GM12801 (cell line): ENCODE data around the gene CKAP5.

ENCODE experiments used
- TF ChIP-seq, protein P1 (sequence below): IDR thresholded peaks from one replicate; pipeline ENCODE4 v1.5.1; 2011; ENCODE audit warnings: control low read depth; ENCODE audit not compliant: insufficient read length; ENCODE audit errors: extremely low read depth

The CKAP5 gene

DNA sequence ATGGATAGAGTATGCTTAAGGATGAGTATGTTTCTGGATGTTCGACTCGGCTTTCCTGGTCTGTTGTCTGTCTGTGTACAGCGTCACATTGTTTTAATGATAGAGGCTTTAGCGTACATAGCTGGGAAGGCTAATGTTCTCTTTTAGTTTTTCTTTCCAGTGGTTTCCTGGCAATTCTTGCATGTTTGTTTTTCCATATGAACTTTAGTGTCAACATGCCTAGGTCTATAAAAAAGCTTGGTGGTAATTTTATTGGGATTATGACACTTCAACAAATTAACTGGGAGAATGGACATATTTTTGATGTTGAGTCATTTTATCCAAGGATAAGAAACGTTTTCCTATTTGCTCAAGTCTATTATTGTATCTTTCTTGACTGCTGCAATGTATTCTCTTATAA lies 109.5 kb downstream of the CKAP5 start:
- TF ChIP-seq, protein P1, sequence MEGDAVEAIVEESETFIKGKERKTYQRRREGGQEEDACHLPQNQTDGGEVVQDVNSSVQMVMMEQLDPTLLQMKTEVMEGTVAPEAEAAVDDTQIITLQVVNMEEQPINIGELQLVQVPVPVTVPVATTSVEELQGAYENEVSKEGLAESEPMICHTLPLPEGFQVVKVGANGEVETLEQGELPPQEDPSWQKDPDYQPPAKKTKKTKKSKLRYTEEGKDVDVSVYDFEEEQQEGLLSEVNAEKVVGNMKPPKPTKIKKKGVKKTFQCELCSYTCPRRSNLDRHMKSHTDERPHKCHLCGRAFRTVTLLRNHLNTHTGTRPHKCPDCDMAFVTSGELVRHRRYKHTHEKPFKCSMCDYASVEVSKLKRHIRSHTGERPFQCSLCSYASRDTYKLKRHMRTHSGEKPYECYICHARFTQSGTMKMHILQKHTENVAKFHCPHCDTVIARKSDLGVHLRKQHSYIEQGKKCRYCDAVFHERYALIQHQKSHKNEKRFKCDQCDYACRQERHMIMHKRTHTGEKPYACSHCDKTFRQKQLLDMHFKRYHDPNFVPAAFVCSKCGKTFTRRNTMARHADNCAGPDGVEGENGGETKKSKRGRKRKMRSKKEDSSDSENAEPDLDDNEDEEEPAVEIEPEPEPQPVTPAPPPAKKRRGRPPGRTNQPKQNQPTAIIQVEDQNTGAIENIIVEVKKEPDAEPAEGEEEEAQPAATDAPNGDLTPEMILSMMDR, result no peak

DNA sequence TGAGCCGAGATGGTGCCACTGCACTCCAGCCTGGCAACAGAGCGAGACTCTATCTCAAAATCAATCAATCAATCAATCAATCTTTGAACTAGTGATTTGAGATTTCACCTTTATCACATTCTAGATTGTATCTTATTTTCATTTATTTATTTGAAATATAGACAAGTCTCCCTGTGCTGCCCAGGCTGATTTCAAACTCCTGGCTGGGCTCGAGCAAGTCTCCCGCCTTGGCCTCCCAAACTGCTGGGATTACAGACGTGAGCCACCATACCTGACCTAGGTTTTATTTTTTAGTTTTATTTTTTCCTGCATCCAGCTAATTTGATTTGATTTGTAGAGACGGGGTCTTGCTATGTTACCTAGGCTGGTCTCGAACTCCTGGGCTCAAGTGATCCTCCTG lies 109.9 kb downstream of the CKAP5 start:
- TF ChIP-seq, protein P1, result no peak

DNA sequence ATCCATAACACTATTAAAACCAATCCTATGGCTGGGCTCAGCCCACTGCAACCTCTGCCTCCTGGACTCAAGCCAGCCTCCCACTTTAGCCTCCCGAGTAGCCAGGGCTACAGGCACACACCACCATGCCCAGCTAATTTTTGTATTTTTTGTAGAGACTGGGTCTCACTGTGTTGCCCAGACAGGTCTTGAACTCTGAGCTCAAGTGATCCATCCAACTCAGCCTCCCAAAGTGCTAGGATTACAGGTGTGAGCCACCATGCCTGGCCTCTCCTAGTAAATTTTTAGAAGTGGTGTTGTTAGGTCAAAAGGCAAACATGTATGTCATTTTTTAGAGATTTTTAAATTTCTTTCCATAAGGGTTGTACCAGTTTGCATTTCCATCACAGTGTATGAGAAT lies 112.8 kb downstream of the CKAP5 start:
- TF ChIP-seq, protein P1, result no peak

DNA sequence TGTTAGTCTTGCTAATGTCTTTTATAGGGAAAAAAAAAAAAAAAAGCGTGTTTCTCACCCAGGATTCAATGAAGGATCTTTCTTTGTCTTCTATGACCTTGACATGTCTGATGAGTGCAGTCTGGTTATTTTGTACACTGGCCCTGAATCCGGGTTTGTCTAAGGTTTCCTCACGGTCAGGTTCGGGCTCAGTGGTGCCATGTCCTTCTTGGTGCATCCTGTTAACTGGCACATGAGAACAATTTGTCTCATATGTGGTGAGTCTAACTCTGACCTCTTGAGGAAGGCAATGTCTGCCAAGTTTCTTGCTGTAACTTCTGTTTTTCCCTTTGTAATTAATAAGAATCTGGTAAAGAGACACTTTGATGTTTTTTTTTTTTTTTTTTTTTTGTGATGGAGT lies 114.5 kb downstream of the CKAP5 start:
- TF ChIP-seq, protein P1, result no peak

DNA sequence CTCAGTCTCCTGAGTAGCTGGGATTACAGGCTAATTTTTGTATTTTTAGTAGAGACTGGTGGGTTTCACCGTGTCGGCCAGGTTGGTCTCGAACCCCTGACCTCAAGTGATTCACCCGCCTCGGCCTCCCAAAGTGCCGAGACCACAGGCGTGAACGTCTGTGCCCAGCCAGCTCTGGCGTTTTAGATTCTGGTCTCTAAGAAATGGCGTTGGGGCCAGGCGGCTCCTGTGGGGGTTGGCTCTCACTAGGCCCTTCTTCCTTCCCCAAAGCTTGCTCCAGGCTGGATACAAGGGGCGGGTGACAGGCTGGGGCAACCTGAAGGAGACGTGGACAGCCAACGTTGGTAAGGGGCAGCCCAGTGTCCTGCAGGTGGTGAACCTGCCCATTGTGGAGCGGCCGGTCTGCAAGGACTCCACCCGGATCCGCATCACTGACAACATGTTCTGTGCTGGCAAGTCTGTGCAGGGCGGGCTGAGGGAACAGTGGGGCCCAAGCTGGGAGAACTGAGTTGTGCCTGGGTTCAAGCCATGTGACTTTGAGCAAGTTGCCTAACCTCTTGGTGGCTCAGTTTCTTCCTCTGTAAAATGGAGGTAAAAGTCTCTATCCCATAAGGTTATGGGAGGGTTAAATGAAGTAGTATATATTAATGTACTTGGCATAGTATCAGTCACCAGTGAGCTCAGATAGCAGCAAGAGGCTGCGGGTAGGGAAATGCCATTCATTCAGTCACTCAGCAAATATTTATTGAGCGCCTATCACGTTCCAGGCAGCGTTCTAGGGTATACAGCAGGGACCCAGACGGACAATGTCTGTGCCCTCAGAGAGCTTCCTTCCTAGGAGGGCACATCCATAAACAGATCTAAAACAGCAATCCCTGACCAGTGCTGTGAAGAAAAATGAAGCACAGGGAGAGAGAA lies 116.7 kb downstream of the CKAP5 start:
- TF ChIP-seq, protein P1, result no peak

DNA sequence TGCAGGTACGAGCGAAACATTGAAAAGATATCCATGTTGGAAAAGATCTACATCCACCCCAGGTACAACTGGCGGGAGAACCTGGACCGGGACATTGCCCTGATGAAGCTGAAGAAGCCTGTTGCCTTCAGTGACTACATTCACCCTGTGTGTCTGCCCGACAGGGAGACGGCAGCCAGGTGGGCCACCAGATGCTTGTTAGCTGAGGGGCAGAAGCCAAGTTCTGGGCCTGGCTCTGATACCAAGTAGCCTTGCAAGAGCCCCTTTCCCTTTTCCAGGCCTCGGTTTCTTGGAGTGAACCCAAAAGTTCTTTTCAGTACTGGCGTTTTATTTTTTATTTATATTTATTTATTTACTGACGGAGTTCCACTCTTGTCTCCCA lies 117.4 kb downstream of the CKAP5 start:
- TF ChIP-seq, protein P1, result no peak

DNA sequence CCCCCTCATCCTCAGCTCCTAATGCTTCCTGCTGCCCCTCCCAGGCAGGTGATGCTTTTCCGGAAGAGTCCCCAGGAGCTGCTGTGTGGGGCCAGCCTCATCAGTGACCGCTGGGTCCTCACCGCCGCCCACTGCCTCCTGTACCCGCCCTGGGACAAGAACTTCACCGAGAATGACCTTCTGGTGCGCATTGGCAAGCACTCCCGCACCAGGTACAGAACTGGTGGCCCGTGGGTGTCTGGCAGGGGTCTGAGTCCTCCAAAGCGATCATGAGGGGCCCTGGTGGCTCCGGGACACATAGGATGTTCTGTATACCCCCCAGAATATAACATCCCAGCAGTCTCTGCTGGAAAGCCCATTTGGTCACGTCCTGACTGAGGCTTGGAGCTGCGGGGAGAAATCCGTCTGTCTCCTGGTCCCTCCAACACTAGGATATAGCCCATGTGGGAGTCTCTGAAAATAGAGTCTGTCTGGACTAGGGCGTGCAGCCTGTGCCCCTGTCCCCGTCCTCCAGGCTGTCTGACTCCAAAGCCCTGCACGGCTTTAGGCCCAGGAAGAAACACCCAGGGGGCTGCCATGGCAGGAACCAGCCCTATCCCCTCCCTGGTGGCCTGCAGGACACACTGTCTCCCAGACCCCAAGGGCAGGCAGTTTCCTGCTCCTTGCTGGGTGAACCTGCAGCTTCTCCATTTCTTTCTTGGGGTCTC lies 118.0 kb downstream of the CKAP5 start:
- TF ChIP-seq, protein P1, result no peak
